Naive thymus-derived CD8-positive, alpha-beta T cell (primary cell): ENCODE data around the gene PDCD1. TPM values are rescaled to one million over a fixed set of nuclear protein-coding genes. Genes with fewer than 3 reads are reported as not detected.
A peak's percentile ranks its signal among the peaks of the same experiment; 100 is the strongest.

Experiments used
- ATAC-seq, 2 donors: fragments of 150-1000 bp; cut with Tn5 transposase in 1 of 2; sonication (Bioruptor Pico), chemical (Tn5 transposase) in 1 of 2; 1 replicate in 1 of 2; 2 replicates in 1 of 2; pipeline ENCODE4 v1.10.0; 2021; ENCODE audit warnings: mild to moderate bottlenecking in 2 of 2, moderate library complexity in 2 of 2
- POLR2A ChIA-PET: fragments of 350-600 bp; sonication (Branson Sonifier 250); formaldehyde crosslinking; loops from one replicate; lab custom pipeline; 2021; ENCODE audit warnings: antibody characterized with exemption; lab: Charles Lee
- DNase-seq, 10 donors: peaks; one replicate each; pipeline versions ENCODE4 v3.0.0 to v3.0.0-alpha.2; 2020 to 2022
- H3K27ac Mint-ChIP-seq, 10 donors: one replicate each; pipeline ENCODE4 v1.8.0; 2020 to 2022; ENCODE audit warnings: mild to moderate bottlenecking in 10 of 10, mixed read lengths in 10 of 10, moderate library complexity in 4 of 10, inconsistent platforms in 1 of 10
- H3K27me3 Mint-ChIP-seq, 5 donors: one replicate each; pipeline ENCODE4 v1.8.0; 2021 to 2022; ENCODE audit warnings: mixed read lengths in 5 of 5
- H3K36me3 Mint-ChIP-seq, 3 donors: one replicate each; pipeline ENCODE4 v1.8.0; 2020 to 2022; ENCODE audit warnings: mixed read lengths in 3 of 3, mild to moderate bottlenecking in 2 of 3, inconsistent platforms in 1 of 3
- H3K4me1 Mint-ChIP-seq, 4 donors: one replicate each; pipeline ENCODE4 v1.8.0; 2021 to 2022; ENCODE audit warnings: mixed read lengths in 4 of 4
- H3K4me3 Mint-ChIP-seq, 10 donors: one replicate each; pipeline ENCODE4 v1.8.0; 2020 to 2022; ENCODE audit warnings: mild to moderate bottlenecking in 10 of 10, mixed read lengths in 10 of 10, moderate library complexity in 6 of 10, inconsistent platforms in 1 of 10
- H3K9me3 Mint-ChIP-seq, 9 donors: one replicate each; pipeline ENCODE4 v1.8.0; 2020 to 2022; ENCODE audit warnings: mixed read lengths in 9 of 9, mild to moderate bottlenecking in 3 of 9, inconsistent platforms in 1 of 9, moderate library complexity in 1 of 9
- polyA plus RNA-seq, 3 donors: library from polyadenylated mRNA; unstranded; fragments of 300-500 nt; fragmentation: Illumina TruSeq; gene quantifications; one replicate each; pipeline ENCODE4 v1.2.3, GENCODE V29; 2021
- total RNA-seq, 8 experiments: library from RNA in 2 of 8; stranded (reverse) in 2 of 8; gene quantifications; one replicate each; pipeline ENCODE4 v1.2.3 and lab custom pipeline; 2021 to 2026

PDCD1 gene
- total and polyA plus RNA-seq, 5 experiments from 2014 or later, result 0.15 to 6.0 (median 0.47) TPM

- Mint-ChIP-seq H3K36me3 (no peaks in the 10 kb centered on the region), H3K27ac (peak overlapping the region in 1 of 10 donors; percentile 97), H3K4me1 (peaks cover 11 to 37% (median 31%) of the 10 kb centered on the region in 4 donors), H3K4me3 (peak overlapping the region in 5 of 10 donors; percentile 84 to 93 (median 91)), H3K9me3 (no peaks in the 10 kb centered on the region), H3K27me3 (peaks cover 10 to 27% (median 22%) of the 10 kb centered on the region in 5 donors)
- DNase-seq (no peak), ATAC-seq (peak; percentile 14 to 33)
- POLR2A ChIA-PET, result interaction anchor here (0.8 to 1.2 kb wide), 2 partner anchors 9 to 14 kb away, joined by 3 to 7 read pairs; no protein-coding TSS in a partner anchor
These were observed 332 bp upstream of the PDCD1 start for GRCh38 chr2:241859017-241859435.

DNA sequence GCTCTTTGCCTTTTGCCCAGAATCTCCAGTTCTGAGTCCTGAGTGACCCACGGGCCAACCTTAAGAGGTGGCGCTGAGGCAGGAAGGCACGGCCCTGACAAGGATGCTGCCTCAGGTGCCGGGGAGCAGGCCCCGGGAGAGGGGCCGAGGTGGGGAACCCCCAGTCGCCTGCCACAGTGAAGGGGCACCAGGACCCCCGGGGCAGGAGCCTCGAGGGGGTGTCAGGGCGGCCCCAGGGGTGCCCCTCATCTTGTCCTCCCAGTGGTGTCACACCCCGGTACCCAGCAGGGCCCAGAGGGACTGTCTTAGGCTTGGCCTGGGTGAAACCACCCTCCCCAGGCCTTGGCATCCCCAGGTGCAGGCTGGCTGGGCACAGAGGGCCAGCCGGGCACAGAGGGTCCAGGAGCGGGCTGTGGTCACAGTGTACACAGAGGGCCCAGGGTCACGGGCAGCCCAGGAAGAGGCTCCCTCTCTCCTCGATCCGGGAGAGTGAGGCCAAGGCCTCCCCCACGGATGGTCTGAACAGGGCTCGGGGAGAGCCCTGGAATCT is 1.0 kb downstream of the PDCD1 start:
- Mint-ChIP-seq H3K36me3 (no peaks in the 10 kb centered on the region), H3K9me3 (no peaks in the 10 kb centered on the region), H3K4me3 (peak overlapping the region in 9 of 10 donors; percentile 24 to 85 (median 57)), H3K4me1 (peaks cover 8 to 32% (median 23%) of the 10 kb centered on the region in 4 donors), H3K27me3 (peaks cover 10 to 18% (median 16%) of the 10 kb centered on the region in 5 donors), H3K27ac (peak overlapping the region in 4 of 10 donors; percentile 4 to 81 (median 48))
- ATAC-seq (no peak), DNase-seq (no peak)
- POLR2A ChIA-PET, result no interaction called here

GRCh38 chr2:241857041-241857541 is 1.6 kb downstream of the PDCD1 start:
- no peak for ATAC-seq
- DNase-seq, result no peak
- Mint-ChIP-seq H3K27me3 (peaks cover 10 to 15% (median 11%) of the 10 kb centered on the region in 5 donors), H3K9me3 (no peaks in the 10 kb centered on the region), H3K4me1 (peaks cover 8 to 32% (median 23%) of the 10 kb centered on the region in 4 donors), H3K27ac (peak overlapping the region in 3 of 10 donors; percentile 60 to 74 (median 73)), H3K36me3 (no peaks in the 10 kb centered on the region), H3K4me3 (peak overlapping the region in 2 of 10 donors; percentile 39 to 62)
- POLR2A ChIA-PET, result no interaction called here

GRCh38 chr2:241855888-241856422 is 2.7 kb downstream of the PDCD1 start:
- H3K27ac Mint-ChIP-seq, result peak overlapping the region in 1 of 10 donors; percentile 69
- ATAC-seq (no peak), DNase-seq (no peak)
- peaks cover 0 to 3% (median under 1%) of the 10 kb centered on the region in 5 donors for H3K27me3 Mint-ChIP-seq
- H3K36me3 Mint-ChIP-seq, result no peaks in the 10 kb centered on the region
- H3K9me3 Mint-ChIP-seq, result no peaks in the 10 kb centered on the region
- POLR2A ChIA-PET, result no interaction called here
- H3K4me3 Mint-ChIP-seq, result peak overlapping the region in 1 of 10 donors; percentile 62
- peaks cover 4 to 21% (median 15%) of the 10 kb centered on the region in 4 donors for H3K4me1 Mint-ChIP-seq

- H3K4me3 Mint-ChIP-seq, result no peak overlapping the region
- DNase-seq (peak in 1 of 10 donors; percentile 42), ATAC-seq (no peak)
- H3K36me3 Mint-ChIP-seq, result no peaks in the 10 kb centered on the region
- H3K27ac Mint-ChIP-seq, result peak overlapping the region in 1 of 10 donors; percentile 69
- peaks cover 4 to 19% (median 15%) of the 10 kb centered on the region in 4 donors for H3K4me1 Mint-ChIP-seq
- POLR2A ChIA-PET, result no interaction called here
- H3K27me3 Mint-ChIP-seq, result peaks cover 0 to 1% (median 0%) of the 10 kb centered on the region in 5 donors
- H3K9me3 Mint-ChIP-seq, result no peaks in the 10 kb centered on the region
These were observed 3.3 kb downstream of the PDCD1 start for GRCh38 chr2:241855245-241855887.

DNA sequence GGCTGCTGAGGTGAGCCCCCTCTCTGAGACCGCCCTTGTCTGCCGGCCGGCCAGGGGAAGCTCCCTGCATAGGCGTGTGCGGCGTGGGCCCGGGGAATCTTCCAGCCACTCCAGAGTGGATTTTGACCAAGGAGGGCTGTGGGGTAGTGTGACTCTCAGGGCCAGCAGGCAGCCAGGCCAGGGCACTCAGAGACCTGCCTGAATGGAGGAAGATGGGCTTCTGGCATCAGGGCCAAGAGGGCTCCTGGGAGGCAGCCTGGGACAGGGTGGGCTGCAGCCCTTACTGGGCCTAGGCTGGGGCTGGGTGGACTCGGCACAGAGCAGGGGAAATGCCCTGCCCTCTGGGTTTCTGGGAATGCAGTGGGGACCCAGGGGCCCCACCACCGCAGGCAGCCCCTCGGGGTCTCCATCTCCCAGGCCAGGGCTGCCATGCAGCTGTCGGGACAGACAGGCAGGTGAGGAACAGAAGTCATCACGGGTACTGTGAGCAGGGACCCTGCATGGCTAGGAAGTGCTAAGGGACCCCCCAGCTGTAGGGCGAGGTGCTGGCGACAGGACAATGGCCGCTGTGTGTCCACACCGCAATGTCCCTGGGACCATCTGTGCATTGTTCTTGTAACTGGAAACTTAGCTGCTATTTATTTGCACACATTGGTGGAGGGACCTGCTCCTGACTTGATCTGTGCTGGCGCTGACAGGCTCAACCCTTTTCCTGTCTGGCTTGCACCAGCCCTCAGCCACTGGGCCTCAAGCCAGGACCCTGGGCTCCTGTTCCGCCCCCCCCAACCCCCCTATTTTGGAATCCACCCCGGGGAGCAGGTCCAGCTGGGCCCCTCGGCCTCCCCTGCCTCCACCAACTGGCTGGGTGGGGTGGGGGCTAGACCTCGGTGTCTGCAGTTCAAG is 4.1 kb downstream of the PDCD1 start:
- Mint-ChIP-seq H3K9me3 (no peaks in the 10 kb centered on the region), H3K27me3 (no peaks in the 10 kb centered on the region), H3K4me1 (peaks cover 1 to 13% (median 10%) of the 10 kb centered on the region in 4 donors), H3K36me3 (no peaks in the 10 kb centered on the region), H3K4me3 (no peak overlapping the region), H3K27ac (no peak overlapping the region)
- DNase-seq (peak in 1 of 10 donors; percentile 27), ATAC-seq (no peak)
- POLR2A ChIA-PET, result no interaction called here

DNA sequence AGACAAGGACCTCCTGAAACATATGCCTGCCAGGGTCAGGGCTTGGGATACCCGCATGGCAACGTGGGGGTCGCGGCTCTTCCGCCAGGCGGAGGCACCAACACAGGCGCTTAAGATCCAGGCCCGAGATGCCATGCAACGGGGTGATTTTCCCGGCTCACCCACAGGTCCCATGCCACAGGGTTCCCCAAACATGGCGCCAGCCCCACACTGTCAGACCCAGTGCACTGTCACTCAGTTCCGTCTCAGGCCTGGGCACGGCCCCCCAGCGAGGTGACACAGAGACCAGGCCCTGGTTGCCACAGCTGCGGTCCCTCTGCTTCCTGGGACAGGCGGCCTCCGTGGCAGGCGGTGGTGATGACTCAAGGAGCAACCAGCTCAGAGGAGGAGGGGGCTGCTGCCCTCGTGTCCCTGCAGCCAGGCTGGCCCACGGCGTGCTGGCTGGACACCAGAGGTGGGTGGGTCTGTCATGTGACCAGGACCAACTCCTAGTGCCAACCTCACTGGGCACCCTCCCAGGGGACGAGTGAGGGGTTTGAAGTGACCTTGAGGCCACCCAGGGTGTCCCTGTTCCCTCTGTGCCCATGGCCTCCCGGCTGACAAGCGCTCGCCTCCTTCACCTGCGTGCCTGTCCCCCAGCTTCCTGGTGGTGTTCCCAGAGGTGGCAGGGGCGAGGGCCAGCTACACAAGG is 4.9 kb downstream of the PDCD1 start:
- POLR2A ChIA-PET, result no interaction called here
- Mint-ChIP-seq H3K4me3 (no peak overlapping the region), H3K9me3 (no peaks in the 10 kb centered on the region), H3K36me3 (no peaks in the 10 kb centered on the region), H3K4me1 (peaks cover 0 to 9% (median 7%) of the 10 kb centered on the region in 4 donors), H3K27me3 (no peaks in the 10 kb centered on the region), H3K27ac (no peak overlapping the region)
- DNase-seq (no peak), ATAC-seq (no peak)

- peak in 1 of 10 donors; percentile 11 for DNase-seq
- H3K27ac Mint-ChIP-seq, result peak overlapping the region in 1 of 10 donors; percentile 22
- H3K9me3 Mint-ChIP-seq, result no peaks in the 10 kb centered on the region
These were observed 5.6 kb downstream of the PDCD1 start for GRCh38 chr2:241852981-241853631.

DNA sequence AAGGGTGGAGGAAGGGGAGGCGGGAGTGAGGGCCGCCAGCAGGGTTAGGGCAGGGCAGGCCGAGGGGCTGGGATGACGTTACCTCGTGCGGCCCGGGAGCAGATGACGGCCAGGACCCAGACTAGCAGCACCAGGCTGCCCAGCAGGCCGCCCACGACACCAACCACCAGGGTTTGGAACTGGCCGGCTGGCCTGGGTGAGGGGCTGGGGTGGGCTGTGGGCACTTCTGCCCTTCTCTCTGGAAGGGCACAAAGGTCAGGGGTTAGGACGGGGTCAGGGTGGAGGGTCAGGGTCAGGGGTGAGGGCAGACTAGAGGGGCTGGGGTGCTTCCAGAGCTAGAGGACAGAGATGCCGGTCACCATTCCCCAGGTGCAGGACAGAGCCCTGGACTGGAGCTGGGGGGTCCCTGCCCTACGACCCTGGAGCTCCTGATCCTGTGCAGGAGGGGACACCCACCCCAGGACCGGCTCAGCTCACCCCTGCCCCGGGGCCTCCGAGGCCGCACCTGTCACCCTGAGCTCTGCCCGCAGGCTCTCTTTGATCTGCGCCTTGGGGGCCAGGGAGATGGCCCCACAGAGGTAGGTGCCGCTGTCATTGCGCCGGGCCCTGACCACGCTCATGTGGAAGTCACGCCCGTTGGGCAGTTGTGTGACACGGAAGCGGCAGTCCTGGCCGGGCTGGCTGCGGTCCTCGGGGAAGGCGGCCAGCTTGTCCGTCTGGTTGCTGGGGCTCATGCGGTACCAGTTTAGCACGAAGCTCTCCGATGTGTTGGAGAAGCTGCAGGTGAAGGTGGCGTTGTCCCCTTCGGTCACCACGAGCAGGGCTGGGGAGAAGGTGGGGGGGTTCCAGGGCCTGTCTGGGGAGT is 6.3 kb downstream of the PDCD1 start:
- no peaks in the 10 kb centered on the region for H3K36me3 Mint-ChIP-seq
- POLR2A ChIA-PET, result no interaction called here
- H3K4me1 Mint-ChIP-seq, result peaks cover 0 to 3% (median 0%) of the 10 kb centered on the region in 4 donors
- DNase-seq (no peak), ATAC-seq (no peak)
- H3K27ac Mint-ChIP-seq, result peak overlapping the region in 1 of 10 donors; percentile 22
- no peaks in the 10 kb centered on the region for H3K27me3 Mint-ChIP-seq
- H3K4me3 Mint-ChIP-seq, result no peak overlapping the region
- H3K9me3 Mint-ChIP-seq, result no peaks in the 10 kb centered on the region

More at GRCh38 chr2:241852981-241853631, 5.6 kb downstream of the PDCD1 start:
- POLR2A ChIA-PET, result no interaction called here
- no peak overlapping the region for H3K4me3 Mint-ChIP-seq
- ATAC-seq, result no peak
- no peaks in the 10 kb centered on the region for H3K36me3 Mint-ChIP-seq
- H3K4me1 Mint-ChIP-seq, result peaks cover 0 to 5% (median 3%) of the 10 kb centered on the region in 4 donors
- no peaks in the 10 kb centered on the region for H3K27me3 Mint-ChIP-seq

GRCh38 chr2:241851325-241852115 is 7.2 kb downstream of the PDCD1 start:
- Mint-ChIP-seq H3K4me1 (peaks cover 0 to 3% (median under 1%) of the 10 kb centered on the region in 4 donors), H3K27me3 (no peaks in the 10 kb centered on the region), H3K27ac (no peak overlapping the region)

More at GRCh38 chr2:241851325-241852115, 7.2 kb downstream of the PDCD1 start:
- no peaks in the 10 kb centered on the region for H3K9me3 Mint-ChIP-seq
- no peaks in the 10 kb centered on the region for H3K36me3 Mint-ChIP-seq
- no peak overlapping the region for H3K4me3 Mint-ChIP-seq
- DNase-seq (no peak), ATAC-seq (no peak)
- POLR2A ChIA-PET, result interaction anchor here (0.5 kb wide), 1 partner anchor 11 kb away, joined by 4 read pairs; no protein-coding TSS in a partner anchor
